SK-N-SH (cell line): ENCODE data around the gene SPTBN1.

Experiments used
- CTCF ChIP-seq: fragments of 200-600 bp; sonication (generic); IDR thresholded peaks from 2 replicates; pipeline ENCODE4 v1.6.1; 2017; ENCODE audit warnings: antibody characterized with exemption, mild to moderate bottlenecking, moderate library complexity
- ELF1 ChIP-seq: IDR thresholded peaks from 2 replicates; pipeline ENCODE4 v1.4.0; 2012
- EP300 ChIP-seq, 2 experiments: IDR thresholded peaks; 2 replicates each; pipeline versions ENCODE4 v1.4.0 to v1.6.1; 2012; ENCODE audit warnings: borderline replicate concordance in 1 of 2, low read depth in 1 of 2, low read length in 1 of 2
- GABPA ChIP-seq: IDR thresholded peaks from 2 replicates; pipeline ENCODE4 v1.4.0; 2012; ENCODE audit warnings: low read depth, mild to moderate bottlenecking
- RCOR1 ChIP-seq: fragments of 150-350 bp; IDR thresholded peaks from 2 replicates; pipeline ENCODE4 v1.6.1; 2017; ENCODE audit warnings: antibody characterized with exemption, low read length

GRCh38 chr2:54632733-54633692 is 176.9 kb downstream of the SPTBN1 start:
- TF ChIP-seq CTCF (no peak), GABPA (no peak), EP300 (IDR thresholded peaks at IDR 0.05; ENCODE audit: borderline replicate concordance in 1 of 2, low read depth in 1 of 2, low read length in 1 of 2) (no peak), RCOR1 (no peak), ELF1 (no peak)
